Large intestine (tissue), 3 donors: ENCODE data around the gene SDF4. TPM values are rescaled to one million over a fixed set of nuclear protein-coding genes. Genes with fewer than 3 reads are reported as not detected.

Experiments
- DNase-seq, 2 donors: peaks; one replicate each; pipeline versions ENCODE4 v3.0.0 to v3.0.0-alpha.2; 2013
- H3K27ac ChIP-seq: one replicate; pipeline ENCODE4 v1.5.1; 2013; ENCODE audit warnings: low read length
- H3K27me3 ChIP-seq: 2 replicates; pipeline ENCODE4 v1.6.1; 2013; ENCODE audit warnings: low read length; ENCODE audit not compliant: control insufficient read depth, insufficient read depth
- H3K36me3 ChIP-seq: 2 replicates; pipeline ENCODE4 v1.6.1; 2013; ENCODE audit warnings: low read length; ENCODE audit not compliant: control insufficient read depth, insufficient read depth
- H3K4me1 ChIP-seq: one replicate; pipeline ENCODE4 v1.6.1; 2013; ENCODE audit warnings: low read length; ENCODE audit not compliant: control insufficient read depth, insufficient read depth
- H3K4me3 ChIP-seq: one replicate; pipeline ENCODE4 v1.5.1; 2013; ENCODE audit warnings: low read length
- H3K9me3 ChIP-seq: one replicate; pipeline ENCODE4 v1.6.1; 2013; ENCODE audit warnings: mild to moderate bottlenecking, low read depth, low read length, moderate library complexity; ENCODE audit not compliant: control insufficient read depth
- WGBS: methylation state at CpG from one replicate; pipeline ENCODE4 v1.1.5; 2013; ENCODE audit warnings: low lambda C conversion rate; ENCODE audit not compliant: insufficient coverage; 5-methylcytosine and 5-hydroxymethylcytosine counted together
- polyA plus RNA-seq: library from polyadenylated mRNA; unstranded; fragments of 120-200 nt; gene quantifications from one replicate; pipeline ENCODE4 v1.2.1, GENCODE V29; 2013

The SDF4 gene
- polyA plus RNA-seq, 1 donor: 174 TPM

GRCh38 chr1:1259951-1260600 is 28.3 kb upstream of the SDF4 start:
- 90% methylated on average over 2 of the region's 26 CpGs for WGBS
- Histone ChIP-seq H3K4me1 (no peaks in the 10 kb centered on the region), H3K36me3 (peaks cover 67% of the 10 kb centered on the region), H3K4me3 (no peak overlapping the region), H3K27ac (no peak overlapping the region), H3K27me3 (no peaks in the 10 kb centered on the region), H3K9me3 (peaks cover 1% of the 10 kb centered on the region)
- no peak for DNase-seq

DNA sequence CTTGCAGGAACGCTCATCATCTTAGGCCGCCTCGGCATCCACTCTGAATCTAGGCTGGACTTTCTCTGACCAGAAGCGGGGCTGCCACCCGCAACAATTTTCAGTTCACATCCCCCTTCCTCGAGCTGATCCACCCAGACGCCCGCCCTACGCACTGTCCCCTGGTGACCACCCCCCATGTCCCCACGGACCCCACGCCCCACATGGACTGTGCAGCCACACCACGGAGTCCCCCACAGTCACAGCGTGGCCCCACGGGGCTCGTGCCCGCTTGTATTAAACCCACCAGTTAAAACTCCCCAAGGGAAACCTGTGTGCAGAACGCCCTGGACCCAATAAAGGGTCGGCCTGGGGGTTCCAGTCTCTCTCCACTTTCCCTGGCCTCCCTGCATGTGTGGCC is 27.7 kb upstream of the SDF4 start:
- WGBS: no CpG with 5 or more reads among the region's 18 CpGs
- H3K9me3 ChIP-seq: peaks cover 6% of the 10 kb centered on the region
- no peaks in the 10 kb centered on the region for H3K27me3 ChIP-seq
- no peak overlapping the region for H3K4me3 ChIP-seq
- no peaks in the 10 kb centered on the region for H3K4me1 ChIP-seq
- no peak overlapping the region for H3K27ac ChIP-seq
- no peak for DNase-seq
- H3K36me3 ChIP-seq: peaks cover 67% of the 10 kb centered on the region

GRCh38 chr1:1259119-1259488 is 27.3 kb upstream of the SDF4 start:
- peaks cover 7% of the 10 kb centered on the region for H3K9me3 ChIP-seq
- WGBS: no CpG with 5 or more reads among the region's 22 CpGs
- H3K36me3 ChIP-seq: peaks cover 66% of the 10 kb centered on the region
- H3K27me3 ChIP-seq: no peaks in the 10 kb centered on the region
- DNase-seq: no peak
- no peak overlapping the region for H3K4me3 ChIP-seq
- H3K27ac ChIP-seq: no peak overlapping the region
- no peaks in the 10 kb centered on the region for H3K4me1 ChIP-seq

DNA sequence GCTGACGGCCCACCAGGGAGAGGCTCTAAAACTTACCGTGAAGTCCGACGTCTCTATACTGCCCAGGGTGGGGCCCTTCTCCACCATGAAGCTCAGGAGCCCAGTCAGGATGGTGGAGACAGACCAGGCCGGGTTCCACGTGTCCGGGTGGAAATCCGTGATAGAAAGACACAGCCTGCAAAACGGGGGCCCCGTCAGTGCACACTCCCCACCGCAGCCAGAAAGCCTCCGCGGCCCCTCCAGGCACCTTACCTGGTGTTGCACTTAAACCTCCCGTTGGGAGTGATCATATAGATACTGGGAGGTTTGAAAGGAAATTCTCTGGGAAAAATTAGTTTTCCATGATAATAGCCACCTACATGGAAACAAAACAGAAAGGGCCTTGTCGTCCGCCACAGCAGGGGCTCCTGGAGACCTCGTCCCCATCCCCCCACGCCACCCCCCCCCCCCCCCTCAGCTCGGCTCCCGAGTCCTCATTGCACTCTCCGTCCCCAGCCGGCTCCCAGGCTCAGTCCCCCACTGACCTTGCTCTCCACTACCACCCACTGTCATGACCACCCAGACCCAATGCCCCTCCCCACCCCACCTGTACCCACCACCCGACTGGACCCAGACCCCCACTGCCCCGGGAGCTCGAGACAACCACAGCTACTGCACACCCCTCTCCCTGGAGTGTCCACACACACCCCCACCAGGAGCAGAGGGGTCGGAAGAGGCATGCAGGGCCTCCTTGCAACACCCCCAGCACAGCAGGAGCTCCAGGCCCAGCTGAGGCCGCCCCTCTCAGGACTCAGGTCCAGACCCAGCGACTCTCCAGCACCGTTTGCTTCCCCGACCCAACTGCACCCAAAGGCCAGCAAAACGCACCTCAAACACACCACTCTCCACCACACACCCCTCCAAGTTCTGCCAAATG is 25.4 kb upstream of the SDF4 start:
- H3K9me3 ChIP-seq: peaks cover 7% of the 10 kb centered on the region
- no peaks in the 10 kb centered on the region for H3K4me1 ChIP-seq
- H3K4me3 ChIP-seq: no peak overlapping the region
- no peak overlapping the region for H3K27ac ChIP-seq
- no peaks in the 10 kb centered on the region for H3K27me3 ChIP-seq
- DNase-seq: no peak
- WGBS: no CpG with 5 or more reads among the region's 31 CpGs
- peaks cover 58% of the 10 kb centered on the region for H3K36me3 ChIP-seq

- no CpG with 5 or more reads among the region's 10 CpGs for WGBS
- no peak overlapping the region for H3K4me3 ChIP-seq
- DNase-seq: no peak
- peaks cover 47% of the 10 kb centered on the region for H3K36me3 ChIP-seq
- H3K27me3 ChIP-seq: no peaks in the 10 kb centered on the region
- peaks cover 7% of the 10 kb centered on the region for H3K9me3 ChIP-seq
- H3K27ac ChIP-seq: no peak overlapping the region
- no peaks in the 10 kb centered on the region for H3K4me1 ChIP-seq
Observed at GRCh38 chr1:1255611-1256010, 23.8 kb upstream of the SDF4 start.

GRCh38 chr1:1255078-1255477 is 23.3 kb upstream of the SDF4 start:
- no peak for DNase-seq
- no peak overlapping the region for H3K27ac ChIP-seq
- WGBS: no CpG with 5 or more reads among the region's 26 CpGs
- peaks cover 7% of the 10 kb centered on the region for H3K9me3 ChIP-seq
- H3K4me1 ChIP-seq: no peaks in the 10 kb centered on the region
- H3K36me3 ChIP-seq: peaks cover 47% of the 10 kb centered on the region
- H3K27me3 ChIP-seq: no peaks in the 10 kb centered on the region
- H3K4me3 ChIP-seq: no peak overlapping the region

- Histone ChIP-seq H3K27me3 (no peaks in the 10 kb centered on the region), H3K4me3 (no peak overlapping the region), H3K36me3 (peaks cover 43% of the 10 kb centered on the region), H3K27ac (no peak overlapping the region), H3K9me3 (peaks cover 7% of the 10 kb centered on the region), H3K4me1 (no peaks in the 10 kb centered on the region)
- no peak for DNase-seq
- WGBS: no CpG with 5 or more reads among the region's 21 CpGs
Observed at GRCh38 chr1:1254667-1254998, 22.8 kb upstream of the SDF4 start.

DNA sequence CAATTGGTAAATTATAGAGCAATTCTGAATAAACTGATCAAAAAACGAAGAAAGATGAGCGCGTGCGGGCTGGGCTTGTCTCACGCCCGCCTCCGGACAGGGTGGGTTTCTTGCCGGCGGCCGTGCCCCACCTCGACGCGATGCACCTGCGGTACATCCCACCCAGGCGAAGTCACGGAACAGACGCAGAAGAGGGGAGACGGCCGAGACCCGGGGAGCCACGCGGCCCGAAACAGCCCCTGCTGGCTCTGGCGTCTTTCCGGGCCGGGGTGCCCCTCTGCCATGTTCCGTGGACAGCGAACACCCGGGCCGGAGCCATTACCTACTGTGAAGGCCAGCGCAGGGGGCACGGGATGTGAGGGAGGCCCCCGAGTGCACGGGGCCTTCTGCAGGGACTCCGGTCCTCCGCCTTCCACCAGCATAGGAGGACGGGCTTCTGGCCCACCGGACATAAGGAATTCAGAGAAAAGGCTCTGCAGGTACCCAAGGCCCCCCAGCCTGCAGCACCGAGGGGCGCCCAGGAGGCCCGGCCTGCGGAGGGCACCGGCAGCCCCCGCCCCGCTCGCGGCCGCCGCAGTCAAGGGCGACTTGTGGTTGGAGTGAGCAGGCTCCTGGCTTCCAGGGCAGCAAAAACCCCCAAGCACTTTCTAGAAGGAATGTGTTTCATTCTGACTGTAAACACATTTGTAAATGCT is 22.3 kb upstream of the SDF4 start:
- no peak for DNase-seq
- no peaks in the 10 kb centered on the region for H3K27me3 ChIP-seq
- no peak overlapping the region for H3K27ac ChIP-seq
- H3K36me3 ChIP-seq: peaks cover 40% of the 10 kb centered on the region
- H3K9me3 ChIP-seq: peaks cover 7% of the 10 kb centered on the region
- no CpG with 5 or more reads among the region's 50 CpGs for WGBS
- no peak overlapping the region for H3K4me3 ChIP-seq
- H3K4me1 ChIP-seq: no peaks in the 10 kb centered on the region

- Histone ChIP-seq H3K4me3 (no peak overlapping the region), H3K27ac (no peak overlapping the region), H3K36me3 (peaks cover 33% of the 10 kb centered on the region), H3K9me3 (peaks cover 7% of the 10 kb centered on the region), H3K27me3 (no peaks in the 10 kb centered on the region), H3K4me1 (no peaks in the 10 kb centered on the region)
- no peak for DNase-seq
- WGBS: no CpG with 5 or more reads among the region's 12 CpGs
Observed at GRCh38 chr1:1253314-1253713, 21.5 kb upstream of the SDF4 start.

GRCh38 chr1:1250786-1251284 is 19.0 kb upstream of the SDF4 start:
- Histone ChIP-seq H3K27me3 (peaks cover 21% of the 10 kb centered on the region), H3K4me1 (no peaks in the 10 kb centered on the region), H3K9me3 (peaks cover 7% of the 10 kb centered on the region), H3K36me3 (peaks cover 24% of the 10 kb centered on the region), H3K4me3 (no peak overlapping the region), H3K27ac (no peak overlapping the region)
- WGBS: no CpG with 5 or more reads among the region's 16 CpGs
- DNase-seq: no peak
